GM23338 (cell line): ENCODE measurements around the gene SLC5A2. TPM values are rescaled to one million over a fixed set of nuclear protein-coding genes. Genes with fewer than 3 reads are reported as not detected.
"Not testable (repeated sequence)": the region's sequence is repeated elsewhere in the genome, so short reads cannot be mapped to it uniquely, and the experiment has no call there.

Experiments
- ATAC-seq: fragments of 200-7000 bp; cut with Tn5 transposase; 3 replicates; pipeline ENCODE4 v1.9.1; 2020
- DNase-seq: peaks from one replicate; pipeline ENCODE4 v3.0.0-alpha.2; 2015; ENCODE audit warnings: low spot score
- H2AFZ ChIP-seq: fragments of 200-600 bp; sonication (generic); 2 replicates; pipeline ENCODE4 v1.8.0; 2016; ENCODE audit warnings: antibody characterized with exemption, mild to moderate bottlenecking, moderate library complexity
- H3F3A ChIP-seq: fragments of 200-600 bp; sonication (generic); replicated peaks from 2 replicates; pipeline ENCODE4 v1.8.0; 2017; ENCODE audit warnings: antibody characterized with exemption, mixed run types, low read depth
- H3K27ac ChIP-seq: fragments of 200-600 bp; sonication (generic); 2 replicates; pipeline ENCODE4 v1.6.1; 2016; ENCODE audit warnings: low read depth
- H3K27me3 ChIP-seq: fragments of 200-600 bp; sonication (generic); 2 replicates; pipeline ENCODE4 v1.8.0; 2016; ENCODE audit warnings: mild to moderate bottlenecking, mixed run types, moderate library complexity; ENCODE audit not compliant: insufficient read depth
- H3K36me3 ChIP-seq: fragments of 200-600 bp; sonication (generic); 2 replicates; pipeline ENCODE4 v1.8.0; 2016; ENCODE audit warnings: mild to moderate bottlenecking; ENCODE audit not compliant: insufficient read depth
- H3K4me1 ChIP-seq: fragments of 200-600 bp; sonication (generic); 2 replicates; pipeline ENCODE4 v1.8.0; 2016; ENCODE audit warnings: mild to moderate bottlenecking, moderate library complexity; ENCODE audit not compliant: insufficient read depth
- H3K4me2 ChIP-seq: fragments of 200-600 bp; sonication (generic); 2 replicates; pipeline ENCODE4 v1.7.1; 2017; ENCODE audit warnings: mixed run types
- H3K4me3 ChIP-seq: fragments of 200-600 bp; sonication (generic); 2 replicates; pipeline ENCODE4 v1.6.1; 2016; ENCODE audit warnings: mixed run types
- H3K79me2 ChIP-seq: fragments of 200-600 bp; sonication (generic); replicated peaks from 2 replicates; pipeline ENCODE4 v1.8.0; 2017; ENCODE audit warnings: mild to moderate bottlenecking; ENCODE audit not compliant: insufficient read depth
- H3K9me2 ChIP-seq: fragments of 200-600 bp; sonication (generic); 2 replicates; pipeline ENCODE4 v1.8.0; 2017; ENCODE audit not compliant: insufficient read depth
- H4K20me1 ChIP-seq: fragments of 200-600 bp; sonication (generic); replicated peaks from 2 replicates; pipeline ENCODE4 v1.8.0; 2017; ENCODE audit warnings: mild to moderate bottlenecking; ENCODE audit not compliant: insufficient read depth
- H3K27ac Mint-ChIP-seq: 2 replicates; pipeline ENCODE4 v1.8.0; 2020; ENCODE audit warnings: inconsistent platforms, mild to moderate bottlenecking, moderate library complexity, mixed read lengths
- H3K27me3 Mint-ChIP-seq: 3 replicates; pipeline ENCODE4 v1.8.0; 2022; ENCODE audit warnings: low read depth, mild to moderate bottlenecking, moderate library complexity, mixed read lengths, inconsistent platforms; ENCODE audit not compliant: insufficient read depth, poor library complexity
- H3K36me3 Mint-ChIP-seq: 3 replicates; pipeline ENCODE4 v1.8.0; 2021; ENCODE audit warnings: low read depth, mild to moderate bottlenecking, inconsistent platforms, moderate library complexity, mixed read lengths
- H3K4me1 Mint-ChIP-seq: 3 replicates; pipeline ENCODE4 v1.8.0; 2020; ENCODE audit warnings: mild to moderate bottlenecking, inconsistent platforms, mixed read lengths
- H3K4me3 Mint-ChIP-seq: 3 replicates; pipeline ENCODE4 v1.8.0; 2021; ENCODE audit warnings: moderate library complexity, mild to moderate bottlenecking, inconsistent platforms, mixed read lengths
- H3K9me3 Mint-ChIP-seq: 3 replicates; pipeline ENCODE4 v1.8.0; 2020; ENCODE audit warnings: moderate library complexity, mild to moderate bottlenecking, inconsistent platforms, mixed read lengths
- CREB1 ChIP-seq: fragments of 250-450 bp; sonication (Bioruptor Pico); IDR thresholded peaks from 2 replicates; pipeline ENCODE4 v1.5.0; 2020; ENCODE audit warnings: low read depth, mild to moderate bottlenecking, moderate library complexity
- EZH2 ChIP-seq: fragments of 200-600 bp; sonication (generic); IDR thresholded peaks from one replicate; pipeline ENCODE4 v1.8.0; 2017; ENCODE audit warnings: antibody characterized with exemption, mild to moderate bottlenecking, low read depth; ENCODE audit not compliant: unreplicated experiment
- EZH2phosphoT487 ChIP-seq: fragments of 200-600 bp; sonication (generic); IDR thresholded peaks from one replicate; pipeline ENCODE4 v1.8.1; 2018; ENCODE audit warnings: antibody characterized with exemption; ENCODE audit not compliant: unreplicated experiment
- JUNB ChIP-seq: IDR thresholded peaks from one replicate; pipeline ENCODE4 v1.6.1; 2016; ENCODE audit warnings: antibody characterized with exemption; ENCODE audit not compliant: unreplicated experiment
- NANOG ChIP-seq: IDR thresholded peaks from 2 replicates; pipeline ENCODE4 v1.6.1; 2016; ENCODE audit warnings: antibody characterized with exemption, borderline replicate concordance
- STAT1 ChIP-seq: IDR thresholded peaks from one replicate; pipeline ENCODE4 v1.6.1; 2016; ENCODE audit warnings: antibody characterized with exemption; ENCODE audit not compliant: unreplicated experiment
- ZNF114 ChIP-seq: fragments of 250-450 bp; sonication (Bioruptor Pico); IDR thresholded peaks from 2 replicates; pipeline ENCODE4 v1.5.0; 2020; ENCODE audit warnings: mild to moderate bottlenecking, moderate library complexity
- polyA plus RNA-seq: library from polyadenylated mRNA; unstranded; fragments of >200 nt; fragmentation: Nextera tagmentation; extraction: Ambion mirVana; gene quantifications from 2 replicates; pipeline ENCODE4 v1.2.1, GENCODE V29; 2016
- total RNA-seq: library from RNA; depleted of rRNA; stranded (reverse); fragments of >200 nt; shearing (Covaris generic); gene quantifications from 2 replicates; pipeline ENCODE4 v1.2.3, GENCODE V29; 2014

The SLC5A2 gene
- total and polyA plus RNA-seq, 2 experiments from 2014 or later, result 0.76 to 3.6 TPM

DNA sequence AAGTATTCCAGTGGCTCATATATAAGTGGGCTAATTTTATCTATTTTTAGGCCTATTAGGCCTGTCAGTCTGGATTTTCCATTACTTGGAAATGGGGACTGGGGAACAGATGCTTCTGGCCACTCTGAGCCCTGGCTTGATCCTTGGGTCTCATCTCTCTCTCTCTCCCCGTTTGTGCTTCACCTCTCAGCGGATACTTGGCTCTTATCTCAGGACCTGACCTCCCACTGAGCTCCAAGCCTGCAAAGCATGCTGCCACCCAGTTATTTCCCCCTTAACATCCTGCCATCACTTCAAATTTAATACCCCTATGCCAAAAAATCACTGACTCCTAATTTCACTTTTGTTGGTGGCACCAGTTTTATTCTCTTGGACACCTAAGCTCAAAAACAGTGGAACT lies 44.5 kb upstream of the SLC5A2 start:
- no peak overlapping the region for H3K27ac Mint-ChIP-seq
- peaks cover 6% of the 10 kb centered on the region for H3K27me3 Mint-ChIP-seq
- H3K4me2 ChIP-seq, result no peak overlapping the region
- H3F3A ChIP-seq, result no peaks in the 10 kb centered on the region
- no peaks in the 10 kb centered on the region for H3K4me1 ChIP-seq
- no peak for DNase-seq
- no peak overlapping the region for H3K4me3 Mint-ChIP-seq
- H3K27ac ChIP-seq, result no peak overlapping the region
- TF ChIP-seq STAT1 (no peak), NANOG (no peak), EZH2phosphoT487 (no peak), ZNF114 (no peak), EZH2 (no peak), JUNB (no peak)
- no peaks in the 10 kb centered on the region for H3K9me2 ChIP-seq
- H3K36me3 ChIP-seq, result no peaks in the 10 kb centered on the region
- H3K9me3 Mint-ChIP-seq, result no peaks in the 10 kb centered on the region; the same call in 2 of the 3 replicates
- no peaks in the 10 kb centered on the region for H4K20me1 ChIP-seq
- H3K4me3 ChIP-seq, result no peak overlapping the region
- no peaks in the 10 kb centered on the region for H3K79me2 ChIP-seq
- peaks cover 6% of the 10 kb centered on the region; the same call in 1 of the 2 replicates for H3K27me3 ChIP-seq
- peaks cover 4% of the 10 kb centered on the region for H3K4me1 Mint-ChIP-seq
- no peak for ATAC-seq
- H2AFZ ChIP-seq, result no peak overlapping the region
- H3K36me3 Mint-ChIP-seq, result no peaks in the 10 kb centered on the region

GRCh38 chr16:31439023-31439422 lies 43.9 kb upstream of the SLC5A2 start:
- H3K79me2 ChIP-seq, H3K36me3 Mint-ChIP-seq, DNase-seq, H2AFZ ChIP-seq, H3K27ac Mint-ChIP-seq, H3K9me2 ChIP-seq, ATAC-seq, H3K27me3 ChIP-seq, H3K4me1 ChIP-seq, H3K4me3 Mint-ChIP-seq, H3K4me1 Mint-ChIP-seq, H3K9me3 Mint-ChIP-seq, H4K20me1 ChIP-seq, H3K36me3 ChIP-seq, H3F3A ChIP-seq, H3K27me3 Mint-ChIP-seq, H3K4me2 ChIP-seq, H3K27ac ChIP-seq, H3K4me3 ChIP-seq: not testable (repeated sequence)

DNA sequence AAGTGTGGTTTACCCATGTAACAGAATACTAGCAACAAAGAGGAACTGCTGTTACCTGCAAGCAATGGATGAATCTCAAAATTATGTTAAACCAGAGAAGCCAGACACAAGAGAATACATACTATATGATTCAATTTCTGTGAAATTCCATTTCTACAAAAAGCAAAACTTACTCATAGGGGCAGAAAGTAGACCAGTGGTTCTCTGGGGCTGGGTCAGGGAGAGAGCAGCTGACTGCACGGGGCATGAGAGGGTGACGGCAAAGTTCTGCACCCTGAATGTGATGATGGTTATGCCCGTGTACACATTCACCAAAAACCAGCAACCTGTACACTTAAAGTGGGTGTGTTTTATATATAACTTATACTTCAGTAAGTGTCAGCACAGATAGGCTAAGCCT lies 43.4 kb upstream of the SLC5A2 start:
- Histone ChIP-seq H3K27me3 (peaks cover 6% of the 10 kb centered on the region; the same call in 1 of the 2 replicates), H4K20me1 (no peaks in the 10 kb centered on the region), H3K4me1 (no peaks in the 10 kb centered on the region), H3K9me2 (no peaks in the 10 kb centered on the region), H3K4me3 (no peak overlapping the region), H3K4me2 (no peak overlapping the region), H3K27ac (no peak overlapping the region), H2AFZ (no peak overlapping the region), H3K79me2 (no peaks in the 10 kb centered on the region), H3F3A (no peaks in the 10 kb centered on the region), H3K36me3 (no peaks in the 10 kb centered on the region)
- no peak overlapping the region for H3K27ac Mint-ChIP-seq
- no peak for DNase-seq
- no peak for ATAC-seq
- H3K27me3 Mint-ChIP-seq, result peaks cover 4% of the 10 kb centered on the region
- TF ChIP-seq CREB1 (no peak), EZH2phosphoT487 (no peak)
- no peak overlapping the region for H3K4me3 Mint-ChIP-seq
- no peaks in the 10 kb centered on the region for H3K36me3 Mint-ChIP-seq
- H3K9me3 Mint-ChIP-seq, result no peaks in the 10 kb centered on the region; the same call in 2 of the 3 replicates
- H3K4me1 Mint-ChIP-seq, result peaks cover 4% of the 10 kb centered on the region
